HUDEP-2 (cell line): ENCODE data around the gene C12orf43.

Experiments
- DNase-seq, 76 experiments: peaks; one replicate each; lab custom pipeline; 2025; ENCODE audit not compliant: unreplicated experiment in 76 of 76; lab: John Stamatoyannopoulos, UW

C12orf43 gene

GRCh38 chr12:121033625-121034349 is 17.5 kb upstream of the C12orf43 start:
- DNase-seq = peak in 1 of 76 experiments; percentile 16

DNA sequence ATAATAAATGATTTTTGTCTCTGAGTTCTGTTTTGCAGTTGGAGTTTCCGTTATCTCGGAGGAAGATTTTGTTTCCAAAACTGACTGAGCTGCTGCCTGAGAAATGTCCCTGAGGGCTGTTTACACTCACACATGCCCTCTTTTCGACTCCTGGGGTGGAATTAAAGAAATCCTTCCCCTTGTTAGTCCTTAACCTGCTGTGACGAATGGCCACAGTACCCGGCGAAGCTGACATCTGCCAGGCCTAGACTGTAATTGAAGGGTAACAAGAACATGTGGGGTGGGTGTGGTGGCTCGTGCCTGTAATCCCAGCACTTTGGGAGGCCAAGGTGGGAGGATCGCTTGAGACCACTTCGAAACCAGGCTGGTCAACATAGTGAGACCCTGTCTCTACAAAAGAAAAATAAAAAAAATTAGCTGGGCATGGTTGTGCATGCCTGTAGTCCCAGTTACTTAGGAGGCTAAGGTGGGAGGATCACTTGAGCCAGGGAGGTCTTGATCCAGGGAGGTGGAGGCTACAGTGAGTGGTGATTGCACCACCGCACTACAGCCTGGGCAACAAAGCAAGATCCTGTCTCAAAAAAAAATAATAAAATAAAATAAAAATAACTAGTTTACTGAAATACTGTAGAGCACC is 14.4 kb upstream of the C12orf43 start:
- DNase-seq = no peak

DNA sequence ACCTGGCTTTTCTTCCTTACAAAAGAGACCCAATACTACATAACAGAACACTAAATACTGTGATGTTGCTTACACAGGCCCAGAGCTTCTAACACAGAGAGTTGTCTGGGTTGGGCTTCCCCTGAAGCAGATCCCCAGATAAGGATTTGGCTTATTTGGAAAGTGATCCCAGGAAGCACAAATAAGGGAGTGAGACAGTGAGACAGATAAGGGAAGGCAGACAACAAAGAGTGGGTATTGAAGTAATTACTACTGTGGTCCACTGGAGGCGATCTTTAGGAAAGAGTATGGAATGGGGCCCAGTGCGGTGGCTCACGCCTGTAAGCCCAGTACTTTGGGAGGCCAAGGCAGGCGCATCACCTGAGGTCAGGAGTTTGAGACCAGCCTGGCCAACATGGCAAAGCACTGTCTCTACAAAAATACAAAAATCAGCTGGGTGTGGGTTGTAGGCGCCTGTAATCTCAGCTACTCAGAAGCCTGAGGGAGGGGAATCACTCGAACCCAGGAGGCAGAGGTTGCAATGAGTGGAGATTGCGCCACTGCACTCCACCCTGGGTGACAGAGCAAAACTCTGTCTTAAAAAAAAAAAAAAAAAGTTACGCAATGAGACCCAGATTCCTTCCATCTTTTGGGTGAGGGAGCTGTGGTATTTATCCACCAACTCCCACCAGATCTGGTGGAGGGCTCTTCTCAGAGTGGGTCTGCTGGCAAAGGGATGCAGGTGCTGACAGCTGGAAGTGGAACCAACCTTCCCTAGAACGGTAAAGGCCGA is 10.2 kb upstream of the C12orf43 start:
- DNase-seq = no peak

GRCh38 chr12:121025442-121026226 is 9.3 kb upstream of the C12orf43 start:
- no peak for DNase-seq

DNA sequence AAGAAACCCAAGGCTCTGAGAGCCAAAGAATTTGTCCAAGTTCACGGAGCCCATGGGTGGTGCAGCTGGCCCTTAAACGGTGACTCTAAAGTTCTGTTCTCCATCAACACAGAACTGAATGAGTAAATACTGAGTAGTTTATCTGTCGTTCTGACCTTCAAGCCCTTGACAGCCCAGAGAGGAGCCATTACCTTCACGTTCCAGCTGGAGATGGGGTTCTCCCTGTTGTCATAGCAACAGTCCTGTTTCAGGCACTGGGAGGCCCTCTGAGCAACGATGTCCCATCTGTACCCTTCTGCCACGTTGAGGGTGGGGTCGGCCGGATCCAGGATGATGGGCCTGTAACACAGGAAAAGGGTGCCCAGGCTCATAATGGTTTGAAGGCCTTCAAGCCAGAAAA is 7.5 kb upstream of the C12orf43 start:
- no peak for DNase-seq

- DNase-seq = no peak
These were observed 6.4 kb upstream of the C12orf43 start for GRCh38 chr12:121022713-121023112.

GRCh38 chr12:121021754-121022153 is 5.5 kb upstream of the C12orf43 start:
- no peak for DNase-seq

- DNase-seq = no peak
These were observed 2.8 kb upstream of the C12orf43 start for GRCh38 chr12:121018860-121019617.

DNA sequence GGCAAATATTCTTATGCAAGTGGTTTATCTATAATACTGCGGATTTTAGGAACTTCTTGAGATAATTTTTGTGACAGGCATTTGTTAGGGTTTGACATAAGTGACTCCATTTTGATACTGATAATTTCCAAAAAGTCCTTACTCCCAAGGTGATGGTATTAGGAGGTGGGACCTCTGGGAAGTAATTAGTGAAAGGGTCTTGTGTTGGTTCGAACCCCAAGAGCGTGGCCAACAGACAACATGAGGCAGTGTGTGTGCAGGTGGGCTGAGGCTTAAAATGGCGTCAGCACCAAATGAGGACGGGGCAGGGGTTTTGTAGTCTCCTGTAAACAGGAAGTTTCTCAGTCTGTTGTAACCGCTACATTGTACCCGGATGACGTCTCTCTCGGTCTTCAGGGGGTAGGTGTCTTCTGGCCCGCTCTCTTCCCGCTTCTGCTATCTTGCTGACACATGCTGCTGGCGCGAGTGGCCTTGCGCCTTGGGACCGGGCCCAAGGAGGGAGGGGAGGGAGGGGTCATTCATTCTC is 1.7 kb upstream of the C12orf43 start:
- DNase-seq = no peak

- no peak for DNase-seq
These were observed 2.6 kb downstream of the C12orf43 start for GRCh38 chr12:121013715-121014114.

DNA sequence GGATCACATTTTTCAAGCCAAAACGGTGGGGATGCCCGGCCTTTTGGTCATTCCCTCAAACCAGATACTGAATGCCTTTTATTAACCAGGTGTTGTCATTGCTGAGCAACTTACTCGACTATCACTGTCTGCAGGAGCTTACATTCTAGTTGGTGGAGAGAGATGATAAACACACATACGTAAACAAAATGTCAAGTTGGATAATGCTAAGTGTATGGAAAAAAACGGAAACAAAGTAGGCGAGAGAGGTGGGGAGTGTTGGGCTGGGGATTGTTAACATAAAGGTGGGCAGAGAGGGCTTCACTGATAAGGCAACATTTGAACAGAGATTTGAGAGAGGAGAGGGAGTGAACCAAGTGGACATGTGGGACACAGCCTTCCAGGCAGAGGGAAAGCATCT is 4.5 kb downstream of the C12orf43 start:
- DNase-seq = no peak

GRCh38 chr12:121010860-121011259 is 5.4 kb downstream of the C12orf43 start:
- DNase-seq = no peak

- DNase-seq = peak in 25 of 76 experiments; percentile 3 to 39 (median 14)
These were observed 6.5 kb downstream of the C12orf43 start for GRCh38 chr12:121009741-121010140.

- no peak for DNase-seq
These were observed 7.8 kb downstream of the C12orf43 start for GRCh38 chr12:121008347-121009098.

DNA sequence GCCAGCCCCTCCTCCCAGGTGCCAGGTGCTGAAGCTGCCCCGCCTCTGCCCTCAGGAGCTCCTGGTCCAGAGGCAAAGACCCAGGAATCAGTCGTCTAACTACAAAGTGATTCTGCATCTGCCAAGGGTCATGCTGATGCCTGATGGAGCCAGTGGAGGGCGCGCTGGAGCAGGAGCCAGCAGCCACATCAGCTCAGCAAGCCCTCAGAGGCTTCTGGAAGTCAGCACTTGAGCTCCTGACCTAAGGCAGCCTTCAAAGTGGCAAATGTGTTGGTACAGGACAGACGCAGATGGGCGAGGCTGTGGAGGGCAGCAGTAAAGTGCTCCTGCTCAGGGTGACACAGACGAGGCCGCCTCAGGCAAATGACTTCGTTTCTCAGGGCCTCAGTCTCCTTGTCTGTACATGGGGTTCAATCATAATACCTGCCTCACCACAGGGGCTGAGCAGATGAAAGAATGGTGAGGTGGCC is 10.9 kb downstream of the C12orf43 start:
- DNase-seq = peak in 47 of 76 experiments; percentile 1 to 59 (median 27)

GRCh38 chr12:121004253-121004815 is 12.0 kb downstream of the C12orf43 start:
- no peak for DNase-seq

DNA sequence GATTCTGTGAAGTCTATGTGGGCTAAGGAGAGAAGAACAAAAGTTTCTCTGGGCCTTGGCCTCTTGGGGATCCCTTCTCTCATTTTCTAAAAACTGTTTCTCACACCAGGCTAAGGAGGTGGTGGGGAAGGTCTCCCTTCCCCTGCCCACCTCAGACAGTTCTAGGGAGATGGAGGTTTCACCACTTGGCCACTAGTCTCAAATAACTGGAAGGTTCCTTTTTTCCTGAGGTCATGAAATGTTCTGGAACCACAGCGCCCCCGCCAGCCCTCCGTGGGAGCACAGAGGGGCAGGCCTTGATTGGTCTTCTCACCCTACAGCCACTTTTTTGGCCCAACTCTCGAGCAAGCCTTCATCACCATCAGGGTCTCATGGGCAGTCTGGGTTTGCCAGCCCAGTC is 12.6 kb downstream of the C12orf43 start:
- peak in 2 of 76 experiments; percentile 2 to 12 for DNase-seq

GRCh38 chr12:121001841-121002483 is 14.3 kb downstream of the C12orf43 start:
- DNase-seq = no peak
